ENCODE measurements around the gene SLC25A34. TPM values are rescaled to one million over a fixed set of nuclear protein-coding genes. Genes with fewer than 3 reads are reported as not detected.

Gene SLC25A34
- total and polyA plus RNA-seq, 4 donors, result 1.6 to 4.2 (median 2.2) TPM

DNA sequence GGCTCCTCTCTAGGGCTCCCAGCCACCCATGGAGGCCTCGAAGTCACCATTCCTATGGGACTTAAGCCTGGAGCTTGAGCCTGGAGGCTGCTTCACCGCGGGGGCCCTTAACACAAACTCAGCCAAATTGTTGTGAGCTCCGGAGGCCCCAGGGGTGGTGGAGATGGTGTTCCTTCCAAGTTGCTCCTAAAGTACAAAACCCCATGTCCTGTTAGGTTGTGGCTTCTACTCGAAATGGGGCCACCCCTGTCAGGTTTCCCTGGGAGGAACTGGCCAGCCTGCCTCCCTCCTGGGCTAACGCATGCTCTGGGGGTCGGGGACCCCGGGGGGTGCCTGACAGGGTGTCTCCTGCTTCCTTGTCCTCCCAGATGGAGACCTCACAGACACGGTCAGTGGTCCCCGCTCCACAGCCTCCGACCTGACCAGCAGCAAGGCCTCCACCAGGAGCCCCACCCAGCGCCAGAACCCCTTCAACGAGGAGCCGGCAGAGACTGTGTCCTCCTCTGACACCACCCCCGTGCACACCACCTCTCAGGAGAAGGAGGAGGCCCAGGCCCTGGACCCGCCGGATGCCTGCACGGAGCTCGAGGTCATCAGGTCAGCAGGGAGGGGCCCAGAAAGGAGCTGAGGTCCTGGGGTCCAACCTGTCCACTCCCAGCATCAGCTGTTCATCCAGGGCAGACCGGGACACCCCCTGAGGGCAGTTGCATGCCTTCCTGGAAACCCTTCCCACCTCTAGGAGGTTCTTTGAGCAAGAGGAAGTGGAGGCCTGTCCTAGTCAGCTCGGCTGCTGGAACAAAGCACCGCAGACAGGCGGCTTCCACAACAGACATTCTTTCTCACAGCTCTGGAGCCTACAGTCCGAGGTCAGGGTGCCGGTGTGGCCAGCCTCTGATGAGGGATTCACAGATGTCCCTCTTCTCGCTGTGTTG lies 10.8 kb upstream of the SLC25A34 start:
- no peak overlapping the region for H3K4me3 ChIP-seq
- peak in 1 of 3 donors; percentile 15 for DNase-seq
- no peaks in the 10 kb centered on the region for H3K27me3 ChIP-seq (ENCODE audit: control insufficient read depth in 3 of 3, insufficient read depth in 3 of 3, low read length in 2 of 3)
- peaks cover 7 to 76% (median 36%) of the 10 kb centered on the region in 4 donors for H3K36me3 ChIP-seq (ENCODE audit: control insufficient read depth in 4 of 4, insufficient read depth in 4 of 4, low read length in 4 of 4)
- TF ChIP-seq, protein P1, sequence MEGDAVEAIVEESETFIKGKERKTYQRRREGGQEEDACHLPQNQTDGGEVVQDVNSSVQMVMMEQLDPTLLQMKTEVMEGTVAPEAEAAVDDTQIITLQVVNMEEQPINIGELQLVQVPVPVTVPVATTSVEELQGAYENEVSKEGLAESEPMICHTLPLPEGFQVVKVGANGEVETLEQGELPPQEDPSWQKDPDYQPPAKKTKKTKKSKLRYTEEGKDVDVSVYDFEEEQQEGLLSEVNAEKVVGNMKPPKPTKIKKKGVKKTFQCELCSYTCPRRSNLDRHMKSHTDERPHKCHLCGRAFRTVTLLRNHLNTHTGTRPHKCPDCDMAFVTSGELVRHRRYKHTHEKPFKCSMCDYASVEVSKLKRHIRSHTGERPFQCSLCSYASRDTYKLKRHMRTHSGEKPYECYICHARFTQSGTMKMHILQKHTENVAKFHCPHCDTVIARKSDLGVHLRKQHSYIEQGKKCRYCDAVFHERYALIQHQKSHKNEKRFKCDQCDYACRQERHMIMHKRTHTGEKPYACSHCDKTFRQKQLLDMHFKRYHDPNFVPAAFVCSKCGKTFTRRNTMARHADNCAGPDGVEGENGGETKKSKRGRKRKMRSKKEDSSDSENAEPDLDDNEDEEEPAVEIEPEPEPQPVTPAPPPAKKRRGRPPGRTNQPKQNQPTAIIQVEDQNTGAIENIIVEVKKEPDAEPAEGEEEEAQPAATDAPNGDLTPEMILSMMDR (IDR thresholded peaks at IDR 0.05; ENCODE audit: control extremely low read depth, extremely low read depth), result no peak
- ATAC-seq (ENCODE audit: insufficient read depth, low FRiP score), result no peak
- peaks cover 0 to 1% (median 0%) of the 10 kb centered on the region in 5 donors for H3K4me1 ChIP-seq (ENCODE audit: control insufficient read depth in 5 of 5, insufficient read depth in 5 of 5, low read length in 5 of 5)
- WGBS, 2 donors, result 84 to 89% methylated on average over 26 of the region's 26 CpGs
- H3K9me3 ChIP-seq (ENCODE audit: control insufficient read depth in 4 of 4, insufficient read depth in 3 of 4, low read length in 3 of 4), result no peaks in the 10 kb centered on the region
- H3K9ac ChIP-seq (ENCODE audit: insufficient read depth in 1 of 2, low read length in 2 of 2), result no peak overlapping the region
- no peak overlapping the region for H3K27ac ChIP-seq (ENCODE audit: low read depth in 1 of 2, low read length in 1 of 2)

DNA sequence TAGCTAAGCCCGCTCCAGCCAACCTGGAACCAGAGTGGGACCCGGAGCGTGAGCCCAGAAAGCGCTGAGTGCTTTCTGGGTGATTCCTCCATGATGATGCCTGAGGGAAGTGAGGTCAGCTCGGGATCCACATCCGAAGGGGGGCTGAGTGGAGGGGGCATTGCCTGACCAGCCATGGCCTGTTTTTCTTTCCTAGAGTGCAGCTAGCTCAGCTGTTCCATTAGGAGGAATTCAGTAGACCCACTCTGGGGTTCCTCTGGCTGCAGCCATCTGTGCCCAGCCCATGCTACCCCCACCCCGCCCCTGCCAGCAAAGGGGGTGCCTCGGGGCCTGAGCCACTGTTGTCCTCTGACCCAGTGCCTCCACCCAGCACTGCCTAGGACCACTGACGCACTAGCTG lies 9.6 kb upstream of the SLC25A34 start:
- peak in 1 of 3 donors; percentile 10 for DNase-seq
- H3K27me3 ChIP-seq (ENCODE audit: control insufficient read depth in 3 of 3, insufficient read depth in 3 of 3, low read length in 2 of 3), result no peaks in the 10 kb centered on the region
- H3K4me1 ChIP-seq (ENCODE audit: control insufficient read depth in 5 of 5, insufficient read depth in 5 of 5, low read length in 5 of 5), result peaks cover 0 to 1% (median 0%) of the 10 kb centered on the region in 5 donors
- H3K27ac ChIP-seq (ENCODE audit: low read depth in 1 of 2, low read length in 1 of 2), result no peak overlapping the region
- H3K9ac ChIP-seq (ENCODE audit: insufficient read depth in 1 of 2, low read length in 2 of 2), result no peak overlapping the region
- H3K9me3 ChIP-seq (ENCODE audit: control insufficient read depth in 4 of 4, insufficient read depth in 3 of 4, low read length in 3 of 4), result no peaks in the 10 kb centered on the region
- ATAC-seq (ENCODE audit: insufficient read depth, low FRiP score), result no peak
- H3K36me3 ChIP-seq (ENCODE audit: control insufficient read depth in 4 of 4, insufficient read depth in 4 of 4, low read length in 4 of 4), result peaks cover 7 to 79% (median 33%) of the 10 kb centered on the region in 4 donors
- no peak overlapping the region for H3K4me3 ChIP-seq
- WGBS, 2 donors, result 90 to 96% methylated on average over 9 of the region's 9 CpGs
- TF ChIP-seq, protein P1 (IDR thresholded peaks at IDR 0.05; ENCODE audit: control extremely low read depth, extremely low read depth), result no peak

- TF ChIP-seq, protein P1 (IDR thresholded peaks at IDR 0.05; ENCODE audit: control extremely low read depth, extremely low read depth), result no peak
- 93% methylated on average over 18 to 21 of the region's 21 CpGs for WGBS, 2 donors
- Histone ChIP-seq H3K36me3 (ENCODE audit: control insufficient read depth in 4 of 4, insufficient read depth in 4 of 4, low read length in 4 of 4) (peaks cover 9 to 85% (median 32%) of the 10 kb centered on the region in 4 donors), H3K27me3 (ENCODE audit: control insufficient read depth in 3 of 3, insufficient read depth in 3 of 3, low read length in 2 of 3) (no peaks in the 10 kb centered on the region), H3K9me3 (ENCODE audit: control insufficient read depth in 4 of 4, insufficient read depth in 3 of 4, low read length in 3 of 4) (no peaks in the 10 kb centered on the region), H3K4me3 (no peak overlapping the region), H3K4me1 (ENCODE audit: control insufficient read depth in 5 of 5, insufficient read depth in 5 of 5, low read length in 5 of 5) (peaks cover 0 to 1% (median 0%) of the 10 kb centered on the region in 5 donors), H3K27ac (ENCODE audit: low read depth in 1 of 2, low read length in 1 of 2) (no peak overlapping the region), H3K9ac (ENCODE audit: insufficient read depth in 1 of 2, low read length in 2 of 2) (no peak overlapping the region)
- ATAC-seq (ENCODE audit: insufficient read depth, low FRiP score) (no peak), DNase-seq (peak in 1 of 3 donors; percentile 6)
These were observed 9.0 kb upstream of the SLC25A34 start for GRCh38 chr1:15727021-15727420.
